ENCODE results near the gene CIPC. TPM values are rescaled to one million over a fixed set of nuclear protein-coding genes. Genes with fewer than 3 reads are reported as not detected.
A peak's percentile ranks its signal among the peaks of the same experiment; 100 is the strongest.

CIPC gene
- total and polyA plus RNA-seq, 9 of the 15 experiments (the other 6 are each of a cell fraction or from before 2014, with no cell fraction given): 5.0 to 16.9 (median 10.7) TPM

DNA sequence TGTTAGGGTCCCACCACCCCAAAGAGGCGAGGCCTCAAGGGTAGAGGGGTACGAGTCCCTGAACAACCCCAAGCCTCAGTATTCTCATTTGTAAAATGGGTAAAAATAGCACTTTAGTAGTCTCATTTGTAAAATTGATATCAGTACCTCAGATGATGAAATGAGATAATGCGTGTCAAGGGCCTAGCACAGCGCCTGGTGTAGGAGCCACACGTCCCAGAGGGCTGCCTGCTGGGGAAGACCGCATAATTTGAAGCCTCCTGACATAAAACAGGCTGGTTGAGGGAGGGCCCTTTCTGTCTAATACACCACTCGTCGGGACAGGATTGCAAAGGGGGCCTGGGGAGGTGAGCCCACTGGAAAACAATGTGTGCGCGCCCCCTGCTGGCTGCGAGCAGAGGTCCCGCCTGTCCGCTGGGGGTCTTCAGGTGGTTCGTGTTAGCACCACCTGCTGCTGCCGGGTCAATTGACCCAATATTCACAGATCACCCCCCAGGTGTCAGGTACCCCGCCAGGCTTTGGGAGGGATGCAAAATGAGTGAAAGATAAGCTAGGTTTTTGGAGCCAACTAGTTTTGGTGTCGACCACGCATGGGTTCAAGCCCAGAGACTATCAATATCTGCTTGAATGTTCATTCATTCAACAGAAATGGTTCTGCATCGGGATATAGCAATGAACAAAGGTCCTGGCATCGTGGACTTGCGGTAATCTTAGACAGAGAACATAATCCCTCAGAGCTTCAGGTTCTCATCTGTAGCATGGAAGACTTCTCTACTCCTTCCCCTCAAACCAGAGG, 44.8 kb upstream of the CIPC start (continued):
- TF ChIP-seq, protein P1, sequence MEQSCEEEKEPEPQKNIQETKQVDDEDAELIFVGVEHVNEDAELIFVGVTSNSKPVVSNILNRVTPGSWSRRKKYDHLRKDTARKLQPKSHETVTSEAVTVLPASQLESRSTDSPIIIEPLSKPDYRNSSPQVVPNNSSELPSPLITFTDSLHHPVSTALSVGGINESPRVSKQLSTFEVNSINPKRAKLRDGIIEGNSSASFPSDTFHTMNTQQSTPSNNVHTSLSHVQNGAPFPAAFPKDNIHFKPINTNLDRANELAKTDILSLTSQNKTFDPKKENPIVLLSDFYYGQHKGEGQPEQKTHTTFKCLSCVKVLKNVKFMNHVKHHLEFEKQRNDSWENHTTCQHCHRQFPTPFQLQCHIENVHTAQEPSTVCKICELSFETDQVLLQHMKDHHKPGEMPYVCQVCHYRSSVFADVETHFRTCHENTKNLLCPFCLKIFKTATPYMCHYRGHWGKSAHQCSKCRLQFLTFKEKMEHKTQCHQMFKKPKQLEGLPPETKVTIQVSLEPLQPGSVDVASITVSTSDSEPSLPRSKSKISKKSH (CRISPR knock-in tag; IDR thresholded peaks at IDR 0.05): no peak
- TF ChIP-seq, protein P2, sequence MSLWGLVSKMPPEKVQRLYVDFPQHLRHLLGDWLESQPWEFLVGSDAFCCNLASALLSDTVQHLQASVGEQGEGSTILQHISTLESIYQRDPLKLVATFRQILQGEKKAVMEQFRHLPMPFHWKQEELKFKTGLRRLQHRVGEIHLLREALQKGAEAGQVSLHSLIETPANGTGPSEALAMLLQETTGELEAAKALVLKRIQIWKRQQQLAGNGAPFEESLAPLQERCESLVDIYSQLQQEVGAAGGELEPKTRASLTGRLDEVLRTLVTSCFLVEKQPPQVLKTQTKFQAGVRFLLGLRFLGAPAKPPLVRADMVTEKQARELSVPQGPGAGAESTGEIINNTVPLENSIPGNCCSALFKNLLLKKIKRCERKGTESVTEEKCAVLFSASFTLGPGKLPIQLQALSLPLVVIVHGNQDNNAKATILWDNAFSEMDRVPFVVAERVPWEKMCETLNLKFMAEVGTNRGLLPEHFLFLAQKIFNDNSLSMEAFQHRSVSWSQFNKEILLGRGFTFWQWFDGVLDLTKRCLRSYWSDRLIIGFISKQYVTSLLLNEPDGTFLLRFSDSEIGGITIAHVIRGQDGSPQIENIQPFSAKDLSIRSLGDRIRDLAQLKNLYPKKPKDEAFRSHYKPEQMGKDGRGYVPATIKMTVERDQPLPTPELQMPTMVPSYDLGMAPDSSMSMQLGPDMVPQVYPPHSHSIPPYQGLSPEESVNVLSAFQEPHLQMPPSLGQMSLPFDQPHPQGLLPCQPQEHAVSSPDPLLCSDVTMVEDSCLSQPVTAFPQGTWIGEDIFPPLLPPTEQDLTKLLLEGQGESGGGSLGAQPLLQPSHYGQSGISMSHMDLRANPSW (CRISPR knock-in tag; IDR thresholded peaks at IDR 0.05): no peak
- TF ChIP-seq HMG20B (CRISPR knock-in tag; IDR thresholded peaks at IDR 0.05): no peak
- TF ChIP-seq ZNF583 (CRISPR knock-in tag; IDR thresholded peaks at IDR 0.05): no peak
- TF ChIP-seq DNMT1 (IDR thresholded peaks at IDR 0.05): no peak
- TF ChIP-seq, protein P3, sequence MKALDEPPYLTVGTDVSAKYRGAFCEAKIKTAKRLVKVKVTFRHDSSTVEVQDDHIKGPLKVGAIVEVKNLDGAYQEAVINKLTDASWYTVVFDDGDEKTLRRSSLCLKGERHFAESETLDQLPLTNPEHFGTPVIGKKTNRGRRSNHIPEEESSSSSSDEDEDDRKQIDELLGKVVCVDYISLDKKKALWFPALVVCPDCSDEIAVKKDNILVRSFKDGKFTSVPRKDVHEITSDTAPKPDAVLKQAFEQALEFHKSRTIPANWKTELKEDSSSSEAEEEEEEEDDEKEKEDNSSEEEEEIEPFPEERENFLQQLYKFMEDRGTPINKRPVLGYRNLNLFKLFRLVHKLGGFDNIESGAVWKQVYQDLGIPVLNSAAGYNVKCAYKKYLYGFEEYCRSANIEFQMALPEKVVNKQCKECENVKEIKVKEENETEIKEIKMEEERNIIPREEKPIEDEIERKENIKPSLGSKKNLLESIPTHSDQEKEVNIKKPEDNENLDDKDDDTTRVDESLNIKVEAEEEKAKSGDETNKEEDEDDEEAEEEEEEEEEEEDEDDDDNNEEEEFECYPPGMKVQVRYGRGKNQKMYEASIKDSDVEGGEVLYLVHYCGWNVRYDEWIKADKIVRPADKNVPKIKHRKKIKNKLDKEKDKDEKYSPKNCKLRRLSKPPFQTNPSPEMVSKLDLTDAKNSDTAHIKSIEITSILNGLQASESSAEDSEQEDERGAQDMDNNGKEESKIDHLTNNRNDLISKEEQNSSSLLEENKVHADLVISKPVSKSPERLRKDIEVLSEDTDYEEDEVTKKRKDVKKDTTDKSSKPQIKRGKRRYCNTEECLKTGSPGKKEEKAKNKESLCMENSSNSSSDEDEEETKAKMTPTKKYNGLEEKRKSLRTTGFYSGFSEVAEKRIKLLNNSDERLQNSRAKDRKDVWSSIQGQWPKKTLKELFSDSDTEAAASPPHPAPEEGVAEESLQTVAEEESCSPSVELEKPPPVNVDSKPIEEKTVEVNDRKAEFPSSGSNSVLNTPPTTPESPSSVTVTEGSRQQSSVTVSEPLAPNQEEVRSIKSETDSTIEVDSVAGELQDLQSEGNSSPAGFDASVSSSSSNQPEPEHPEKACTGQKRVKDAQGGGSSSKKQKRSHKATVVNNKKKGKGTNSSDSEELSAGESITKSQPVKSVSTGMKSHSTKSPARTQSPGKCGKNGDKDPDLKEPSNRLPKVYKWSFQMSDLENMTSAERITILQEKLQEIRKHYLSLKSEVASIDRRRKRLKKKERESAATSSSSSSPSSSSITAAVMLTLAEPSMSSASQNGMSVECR (CRISPR knock-in tag; IDR thresholded peaks at IDR 0.05): no peak
- TF ChIP-seq, protein P4, sequence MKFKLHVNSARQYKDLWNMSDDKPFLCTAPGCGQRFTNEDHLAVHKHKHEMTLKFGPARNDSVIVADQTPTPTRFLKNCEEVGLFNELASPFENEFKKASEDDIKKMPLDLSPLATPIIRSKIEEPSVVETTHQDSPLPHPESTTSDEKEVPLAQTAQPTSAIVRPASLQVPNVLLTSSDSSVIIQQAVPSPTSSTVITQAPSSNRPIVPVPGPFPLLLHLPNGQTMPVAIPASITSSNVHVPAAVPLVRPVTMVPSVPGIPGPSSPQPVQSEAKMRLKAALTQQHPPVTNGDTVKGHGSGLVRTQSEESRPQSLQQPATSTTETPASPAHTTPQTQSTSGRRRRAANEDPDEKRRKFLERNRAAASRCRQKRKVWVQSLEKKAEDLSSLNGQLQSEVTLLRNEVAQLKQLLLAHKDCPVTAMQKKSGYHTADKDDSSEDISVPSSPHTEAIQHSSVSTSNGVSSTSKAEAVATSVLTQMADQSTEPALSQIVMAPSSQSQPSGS (CRISPR knock-in tag; IDR thresholded peaks at IDR 0.05): no peak
- no peak for TF ChIP-seq ZNF584 (CRISPR knock-in tag; IDR thresholded peaks at IDR 0.05; ENCODE audit: low read depth)
- TF ChIP-seq, protein P5, sequence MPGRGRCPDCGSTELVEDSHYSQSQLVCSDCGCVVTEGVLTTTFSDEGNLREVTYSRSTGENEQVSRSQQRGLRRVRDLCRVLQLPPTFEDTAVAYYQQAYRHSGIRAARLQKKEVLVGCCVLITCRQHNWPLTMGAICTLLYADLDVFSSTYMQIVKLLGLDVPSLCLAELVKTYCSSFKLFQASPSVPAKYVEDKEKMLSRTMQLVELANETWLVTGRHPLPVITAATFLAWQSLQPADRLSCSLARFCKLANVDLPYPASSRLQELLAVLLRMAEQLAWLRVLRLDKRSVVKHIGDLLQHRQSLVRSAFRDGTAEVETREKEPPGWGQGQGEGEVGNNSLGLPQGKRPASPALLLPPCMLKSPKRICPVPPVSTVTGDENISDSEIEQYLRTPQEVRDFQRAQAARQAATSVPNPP (IDR thresholded peaks at IDR 0.05; ENCODE audit: borderline replicate concordance, insufficient read depth, insufficient read length): no peak
- no peak for TF ChIP-seq POLR2H (tag; IDR thresholded peaks at IDR 0.05; ENCODE audit: low read depth)
- TF ChIP-seq ZNF668 (CRISPR knock-in tag; IDR thresholded peaks at IDR 0.05): no peak
- no peak for TF ChIP-seq EHMT2 (IDR thresholded peaks at IDR 0.05)
- TF ChIP-seq, protein P6, sequence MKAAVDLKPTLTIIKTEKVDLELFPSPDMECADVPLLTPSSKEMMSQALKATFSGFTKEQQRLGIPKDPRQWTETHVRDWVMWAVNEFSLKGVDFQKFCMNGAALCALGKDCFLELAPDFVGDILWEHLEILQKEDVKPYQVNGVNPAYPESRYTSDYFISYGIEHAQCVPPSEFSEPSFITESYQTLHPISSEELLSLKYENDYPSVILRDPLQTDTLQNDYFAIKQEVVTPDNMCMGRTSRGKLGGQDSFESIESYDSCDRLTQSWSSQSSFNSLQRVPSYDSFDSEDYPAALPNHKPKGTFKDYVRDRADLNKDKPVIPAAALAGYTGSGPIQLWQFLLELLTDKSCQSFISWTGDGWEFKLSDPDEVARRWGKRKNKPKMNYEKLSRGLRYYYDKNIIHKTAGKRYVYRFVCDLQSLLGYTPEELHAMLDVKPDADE (conservative IDR thresholded peaks at IDR 0.05; ENCODE audit: control insufficient read depth, low read depth, low read length): no peak
- TF ChIP-seq CTBP1 (IDR thresholded peaks at IDR 0.05; ENCODE audit: borderline replicate concordance): 0 out of 2 replicates have a peak, but pooled peaks have one; percentile 24
